WTC11 (cell line): Measurements from ENCODE around the gene PLD3. TPM values are rescaled to one million over a fixed set of nuclear protein-coding genes. Genes with fewer than 3 reads are reported as not detected.

Experiments
- FOXP4 ChIP-seq: sonication (generic); formaldehyde crosslinking; IDR thresholded peaks from 2 replicates; pipeline ENCODE4 v1.8.0; 2022; ENCODE audit warnings: mild to moderate bottlenecking, missing genetic modification reagents
- MXD4 ChIP-seq: fragments of 250-450 bp; sonication (Bioruptor Pico); IDR thresholded peaks from 2 replicates; pipeline ENCODE4 v1.8.0; 2021; ENCODE audit warnings: mild to moderate bottlenecking, moderate library complexity, borderline replicate concordance
- NFYB ChIP-seq: sonication (generic); formaldehyde crosslinking; conservative IDR thresholded peaks from 2 replicates; pipeline ENCODE4 v1.8.0; 2022; ENCODE audit warnings: low read depth, missing genetic modification reagents
- NR1H2 ChIP-seq: sonication (generic); formaldehyde crosslinking; IDR thresholded peaks from 2 replicates; pipeline ENCODE4 v1.9.0; 2021; ENCODE audit warnings: mild to moderate bottlenecking, moderate library complexity, missing genetic modification reagents
- NR3C1 ChIP-seq: sonication (generic); formaldehyde crosslinking; conservative IDR thresholded peaks from 2 replicates; pipeline ENCODE4 v1.8.1; 2023; ENCODE audit warnings: low read depth, mild to moderate bottlenecking, missing genetic modification reagents
- SOX15 ChIP-seq: fragments of 250-450 bp; sonication (Bioruptor Pico); IDR thresholded peaks from 2 replicates; pipeline ENCODE4 v1.9.0; 2021; ENCODE audit warnings: mild to moderate bottlenecking
- TEAD1 ChIP-seq: sonication (generic); formaldehyde crosslinking; IDR thresholded peaks from 2 replicates; pipeline ENCODE4 v1.8.0; 2022; ENCODE audit warnings: mild to moderate bottlenecking, missing genetic modification reagents
- USF1 ChIP-seq: sonication (generic); formaldehyde crosslinking; IDR thresholded peaks from 2 replicates; pipeline ENCODE4 v1.8.0; 2022; ENCODE audit warnings: mild to moderate bottlenecking, missing genetic modification reagents
- ZNF317 ChIP-seq: sonication (generic); formaldehyde crosslinking; IDR thresholded peaks from 2 replicates; pipeline ENCODE4 v1.8.1; 2023; ENCODE audit warnings: low read depth, mild to moderate bottlenecking, moderate library complexity, missing genetic modification reagents, borderline replicate concordance
- ZSCAN18 ChIP-seq: fragments of 250-450 bp; sonication (Bioruptor Pico); IDR thresholded peaks from 2 replicates; pipeline ENCODE4 v2.1.2; 2022; ENCODE audit warnings: mild to moderate bottlenecking, moderate library complexity
- total RNA-seq: library from RNA; stranded (reverse); gene quantifications from 3 replicates; pipeline ENCODE4 v1.2.3, GENCODE V29; 2021
- TF ChIP-seq, protein P1 (sequence below): sonication (generic); formaldehyde crosslinking; IDR thresholded peaks from 2 replicates; pipeline ENCODE4 v1.8.1; 2022; ENCODE audit warnings: missing genetic modification reagents, borderline replicate concordance
- TF ChIP-seq, protein P2 (sequence below): sonication (generic); formaldehyde crosslinking; IDR thresholded peaks from 2 replicates; pipeline ENCODE4 v1.8.1; 2023; ENCODE audit warnings: mild to moderate bottlenecking, missing genetic modification reagents, borderline replicate concordance
- TF ChIP-seq, protein P3 (sequence below): sonication (generic); formaldehyde crosslinking; IDR thresholded peaks from 2 replicates; pipeline ENCODE4 v1.8.0; 2023; ENCODE audit warnings: missing genetic modification reagents, mild to moderate bottlenecking, borderline replicate concordance
- TF ChIP-seq, protein P4 (sequence below): sonication (generic); formaldehyde crosslinking; IDR thresholded peaks from 2 replicates; pipeline ENCODE4 v1.8.1; 2022; ENCODE audit warnings: low read depth, missing genetic modification reagents, borderline replicate concordance
- TF ChIP-seq, protein P5 (sequence below): fragments of 250-450 bp; sonication (Bioruptor Pico); IDR thresholded peaks from 2 replicates; pipeline ENCODE4 v1.9.0; 2021; ENCODE audit warnings: mild to moderate bottlenecking

The PLD3 gene
- total RNA-seq, 1 experiment from 2014 or later, result 190 TPM

GRCh38 chr19:40403262-40403984 lies 54.9 kb downstream of the PLD3 start (continued):
- TF ChIP-seq USF1 (CRISPR knock-in tag) (no peak), TEAD1 (no peak), NR1H2 (CRISPR knock-in tag) (no peak), ZSCAN18 (CRISPR knock-in tag) (no peak), FOXP4 (CRISPR knock-in tag) (no peak), SOX15 (CRISPR knock-in tag) (no peak), MXD4 (CRISPR knock-in tag) (no peak), NR3C1 (CRISPR knock-in tag) (0 out of 2 replicates have a peak, but pooled peaks have one; percentile 68), ZNF317 (no peak), NFYB (CRISPR knock-in tag) (no peak)
- TF ChIP-seq, protein P1, sequence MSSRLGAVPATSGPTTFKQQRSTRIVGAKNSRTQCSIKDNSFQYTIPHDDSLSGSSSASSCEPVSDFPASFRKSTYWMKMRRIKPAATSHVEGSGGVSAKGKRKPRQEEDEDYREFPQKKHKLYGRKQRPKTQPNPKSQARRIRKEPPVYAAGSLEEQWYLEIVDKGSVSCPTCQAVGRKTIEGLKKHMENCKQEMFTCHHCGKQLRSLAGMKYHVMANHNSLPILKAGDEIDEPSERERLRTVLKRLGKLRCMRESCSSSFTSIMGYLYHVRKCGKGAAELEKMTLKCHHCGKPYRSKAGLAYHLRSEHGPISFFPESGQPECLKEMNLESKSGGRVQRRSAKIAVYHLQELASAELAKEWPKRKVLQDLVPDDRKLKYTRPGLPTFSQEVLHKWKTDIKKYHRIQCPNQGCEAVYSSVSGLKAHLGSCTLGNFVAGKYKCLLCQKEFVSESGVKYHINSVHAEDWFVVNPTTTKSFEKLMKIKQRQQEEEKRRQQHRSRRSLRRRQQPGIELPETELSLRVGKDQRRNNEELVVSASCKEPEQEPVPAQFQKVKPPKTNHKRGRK (CRISPR knock-in tag), result no peak
- TF ChIP-seq, protein P2, sequence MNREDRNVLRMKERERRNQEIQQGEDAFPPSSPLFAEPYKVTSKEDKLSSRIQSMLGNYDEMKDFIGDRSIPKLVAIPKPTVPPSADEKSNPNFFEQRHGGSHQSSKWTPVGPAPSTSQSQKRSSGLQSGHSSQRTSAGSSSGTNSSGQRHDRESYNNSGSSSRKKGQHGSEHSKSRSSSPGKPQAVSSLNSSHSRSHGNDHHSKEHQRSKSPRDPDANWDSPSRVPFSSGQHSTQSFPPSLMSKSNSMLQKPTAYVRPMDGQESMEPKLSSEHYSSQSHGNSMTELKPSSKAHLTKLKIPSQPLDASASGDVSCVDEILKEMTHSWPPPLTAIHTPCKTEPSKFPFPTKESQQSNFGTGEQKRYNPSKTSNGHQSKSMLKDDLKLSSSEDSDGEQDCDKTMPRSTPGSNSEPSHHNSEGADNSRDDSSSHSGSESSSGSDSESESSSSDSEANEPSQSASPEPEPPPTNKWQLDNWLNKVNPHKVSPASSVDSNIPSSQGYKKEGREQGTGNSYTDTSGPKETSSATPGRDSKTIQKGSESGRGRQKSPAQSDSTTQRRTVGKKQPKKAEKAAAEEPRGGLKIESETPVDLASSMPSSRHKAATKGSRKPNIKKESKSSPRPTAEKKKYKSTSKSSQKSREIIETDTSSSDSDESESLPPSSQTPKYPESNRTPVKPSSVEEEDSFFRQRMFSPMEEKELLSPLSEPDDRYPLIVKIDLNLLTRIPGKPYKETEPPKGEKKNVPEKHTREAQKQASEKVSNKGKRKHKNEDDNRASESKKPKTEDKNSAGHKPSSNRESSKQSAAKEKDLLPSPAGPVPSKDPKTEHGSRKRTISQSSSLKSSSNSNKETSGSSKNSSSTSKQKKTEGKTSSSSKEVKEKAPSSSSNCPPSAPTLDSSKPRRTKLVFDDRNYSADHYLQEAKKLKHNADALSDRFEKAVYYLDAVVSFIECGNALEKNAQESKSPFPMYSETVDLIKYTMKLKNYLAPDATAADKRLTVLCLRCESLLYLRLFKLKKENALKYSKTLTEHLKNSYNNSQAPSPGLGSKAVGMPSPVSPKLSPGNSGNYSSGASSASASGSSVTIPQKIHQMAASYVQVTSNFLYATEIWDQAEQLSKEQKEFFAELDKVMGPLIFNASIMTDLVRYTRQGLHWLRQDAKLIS (CRISPR knock-in tag), result no peak
- TF ChIP-seq, protein P3, sequence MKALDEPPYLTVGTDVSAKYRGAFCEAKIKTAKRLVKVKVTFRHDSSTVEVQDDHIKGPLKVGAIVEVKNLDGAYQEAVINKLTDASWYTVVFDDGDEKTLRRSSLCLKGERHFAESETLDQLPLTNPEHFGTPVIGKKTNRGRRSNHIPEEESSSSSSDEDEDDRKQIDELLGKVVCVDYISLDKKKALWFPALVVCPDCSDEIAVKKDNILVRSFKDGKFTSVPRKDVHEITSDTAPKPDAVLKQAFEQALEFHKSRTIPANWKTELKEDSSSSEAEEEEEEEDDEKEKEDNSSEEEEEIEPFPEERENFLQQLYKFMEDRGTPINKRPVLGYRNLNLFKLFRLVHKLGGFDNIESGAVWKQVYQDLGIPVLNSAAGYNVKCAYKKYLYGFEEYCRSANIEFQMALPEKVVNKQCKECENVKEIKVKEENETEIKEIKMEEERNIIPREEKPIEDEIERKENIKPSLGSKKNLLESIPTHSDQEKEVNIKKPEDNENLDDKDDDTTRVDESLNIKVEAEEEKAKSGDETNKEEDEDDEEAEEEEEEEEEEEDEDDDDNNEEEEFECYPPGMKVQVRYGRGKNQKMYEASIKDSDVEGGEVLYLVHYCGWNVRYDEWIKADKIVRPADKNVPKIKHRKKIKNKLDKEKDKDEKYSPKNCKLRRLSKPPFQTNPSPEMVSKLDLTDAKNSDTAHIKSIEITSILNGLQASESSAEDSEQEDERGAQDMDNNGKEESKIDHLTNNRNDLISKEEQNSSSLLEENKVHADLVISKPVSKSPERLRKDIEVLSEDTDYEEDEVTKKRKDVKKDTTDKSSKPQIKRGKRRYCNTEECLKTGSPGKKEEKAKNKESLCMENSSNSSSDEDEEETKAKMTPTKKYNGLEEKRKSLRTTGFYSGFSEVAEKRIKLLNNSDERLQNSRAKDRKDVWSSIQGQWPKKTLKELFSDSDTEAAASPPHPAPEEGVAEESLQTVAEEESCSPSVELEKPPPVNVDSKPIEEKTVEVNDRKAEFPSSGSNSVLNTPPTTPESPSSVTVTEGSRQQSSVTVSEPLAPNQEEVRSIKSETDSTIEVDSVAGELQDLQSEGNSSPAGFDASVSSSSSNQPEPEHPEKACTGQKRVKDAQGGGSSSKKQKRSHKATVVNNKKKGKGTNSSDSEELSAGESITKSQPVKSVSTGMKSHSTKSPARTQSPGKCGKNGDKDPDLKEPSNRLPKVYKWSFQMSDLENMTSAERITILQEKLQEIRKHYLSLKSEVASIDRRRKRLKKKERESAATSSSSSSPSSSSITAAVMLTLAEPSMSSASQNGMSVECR (CRISPR knock-in tag), result no peak
- TF ChIP-seq, protein P4, sequence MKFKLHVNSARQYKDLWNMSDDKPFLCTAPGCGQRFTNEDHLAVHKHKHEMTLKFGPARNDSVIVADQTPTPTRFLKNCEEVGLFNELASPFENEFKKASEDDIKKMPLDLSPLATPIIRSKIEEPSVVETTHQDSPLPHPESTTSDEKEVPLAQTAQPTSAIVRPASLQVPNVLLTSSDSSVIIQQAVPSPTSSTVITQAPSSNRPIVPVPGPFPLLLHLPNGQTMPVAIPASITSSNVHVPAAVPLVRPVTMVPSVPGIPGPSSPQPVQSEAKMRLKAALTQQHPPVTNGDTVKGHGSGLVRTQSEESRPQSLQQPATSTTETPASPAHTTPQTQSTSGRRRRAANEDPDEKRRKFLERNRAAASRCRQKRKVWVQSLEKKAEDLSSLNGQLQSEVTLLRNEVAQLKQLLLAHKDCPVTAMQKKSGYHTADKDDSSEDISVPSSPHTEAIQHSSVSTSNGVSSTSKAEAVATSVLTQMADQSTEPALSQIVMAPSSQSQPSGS (CRISPR knock-in tag), result no peak
- TF ChIP-seq, protein P5, sequence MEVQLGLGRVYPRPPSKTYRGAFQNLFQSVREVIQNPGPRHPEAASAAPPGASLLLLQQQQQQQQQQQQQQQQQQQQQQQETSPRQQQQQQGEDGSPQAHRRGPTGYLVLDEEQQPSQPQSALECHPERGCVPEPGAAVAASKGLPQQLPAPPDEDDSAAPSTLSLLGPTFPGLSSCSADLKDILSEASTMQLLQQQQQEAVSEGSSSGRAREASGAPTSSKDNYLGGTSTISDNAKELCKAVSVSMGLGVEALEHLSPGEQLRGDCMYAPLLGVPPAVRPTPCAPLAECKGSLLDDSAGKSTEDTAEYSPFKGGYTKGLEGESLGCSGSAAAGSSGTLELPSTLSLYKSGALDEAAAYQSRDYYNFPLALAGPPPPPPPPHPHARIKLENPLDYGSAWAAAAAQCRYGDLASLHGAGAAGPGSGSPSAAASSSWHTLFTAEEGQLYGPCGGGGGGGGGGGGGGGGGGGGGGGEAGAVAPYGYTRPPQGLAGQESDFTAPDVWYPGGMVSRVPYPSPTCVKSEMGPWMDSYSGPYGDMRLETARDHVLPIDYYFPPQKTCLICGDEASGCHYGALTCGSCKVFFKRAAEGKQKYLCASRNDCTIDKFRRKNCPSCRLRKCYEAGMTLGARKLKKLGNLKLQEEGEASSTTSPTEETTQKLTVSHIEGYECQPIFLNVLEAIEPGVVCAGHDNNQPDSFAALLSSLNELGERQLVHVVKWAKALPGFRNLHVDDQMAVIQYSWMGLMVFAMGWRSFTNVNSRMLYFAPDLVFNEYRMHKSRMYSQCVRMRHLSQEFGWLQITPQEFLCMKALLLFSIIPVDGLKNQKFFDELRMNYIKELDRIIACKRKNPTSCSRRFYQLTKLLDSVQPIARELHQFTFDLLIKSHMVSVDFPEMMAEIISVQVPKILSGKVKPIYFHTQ, result no peak
